Liver (tissue), 3 donors: Measurements from ENCODE around the gene LRRFIP1.

Source experiments
- HNF4G ChIP-seq: IDR thresholded peaks from 2 replicates; pipeline ENCODE4 v1.6.1; 2016; ENCODE audit warnings: antibody characterized with exemption
- RAD21 ChIP-seq, 2 donors: IDR thresholded peaks; 2 replicates each; pipeline ENCODE4 v1.6.1; 2016; ENCODE audit warnings: antibody characterized with exemption in 2 of 2, mild to moderate bottlenecking in 2 of 2
- TAF1 ChIP-seq: conservative IDR thresholded peaks from 2 replicates; pipeline ENCODE4 v1.6.1; 2016; ENCODE audit warnings: antibody characterized with exemption, mild to moderate bottlenecking
- TF ChIP-seq, protein P1 (sequence below): IDR thresholded peaks from 2 replicates; pipeline ENCODE4 v1.6.1; 2016; ENCODE audit warnings: antibody characterized with exemption
- TF ChIP-seq, protein P2 (sequence below): IDR thresholded peaks from 2 replicates; pipeline ENCODE4 v1.6.1; 2016; ENCODE audit warnings: antibody characterized with exemption, mild to moderate bottlenecking
- TF ChIP-seq, protein P3 (sequence below): fragments of 150-350 bp; IDR thresholded peaks from 2 replicates; pipeline ENCODE4 v1.5.1; 2017; ENCODE audit warnings: improper control_type of control experiment, low read depth, low read length; ENCODE audit not compliant: missing input control
- donor health status: healthy.
- donor health status: healthy.

DNA sequence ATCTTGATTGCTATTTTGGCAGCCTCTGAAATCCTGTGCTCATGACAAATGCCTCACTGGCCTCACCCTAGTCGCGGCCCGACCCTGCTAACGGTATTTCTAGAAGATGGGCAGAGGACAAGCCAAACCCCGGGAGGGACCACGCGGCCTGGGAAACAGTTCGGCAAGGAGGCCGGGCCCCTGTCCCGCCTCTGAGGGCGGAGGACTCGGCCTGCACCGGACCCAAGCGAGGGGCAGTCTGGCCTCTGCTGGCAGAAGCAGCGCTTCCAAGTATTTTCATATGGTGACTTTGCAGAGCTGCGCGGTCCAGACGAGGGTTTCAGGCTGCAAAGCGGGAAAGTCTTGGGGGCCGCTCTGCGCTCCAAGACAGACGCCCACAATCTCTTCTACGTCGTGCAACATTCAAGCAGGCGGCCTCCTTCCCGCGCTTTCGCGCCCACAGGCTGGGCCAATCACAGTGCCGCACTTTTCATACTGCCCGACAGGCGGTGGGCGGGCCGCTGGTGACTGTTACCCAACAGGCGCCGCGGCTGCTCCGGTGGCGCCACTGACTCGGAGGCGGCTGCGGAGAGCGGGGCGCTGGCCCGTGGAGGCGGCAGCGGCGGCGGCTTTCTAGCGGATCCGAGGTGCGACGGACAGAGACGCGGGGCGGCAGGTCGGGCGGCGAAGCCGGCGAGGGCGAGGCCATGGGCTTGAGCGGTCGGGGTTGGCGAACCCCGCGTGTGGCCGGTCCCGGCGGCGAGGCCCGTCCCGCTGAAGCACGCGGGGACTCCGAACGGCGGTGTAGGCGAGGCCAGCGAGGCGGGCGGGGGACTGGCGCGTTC is 171.1 kb downstream of the LRRFIP1 start, which contains the start of gene RBM44:
- TF ChIP-seq TAF1 = no peak
- TF ChIP-seq, protein P1, sequence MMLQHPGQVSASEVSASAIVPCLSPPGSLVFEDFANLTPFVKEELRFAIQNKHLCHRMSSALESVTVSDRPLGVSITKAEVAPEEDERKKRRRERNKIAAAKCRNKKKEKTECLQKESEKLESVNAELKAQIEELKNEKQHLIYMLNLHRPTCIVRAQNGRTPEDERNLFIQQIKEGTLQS = no peak
- TF ChIP-seq HNF4G = no peak
- TF ChIP-seq RAD21 (IDR thresholded peaks at IDR 0.05) = no peak
- TF ChIP-seq, protein P2, sequence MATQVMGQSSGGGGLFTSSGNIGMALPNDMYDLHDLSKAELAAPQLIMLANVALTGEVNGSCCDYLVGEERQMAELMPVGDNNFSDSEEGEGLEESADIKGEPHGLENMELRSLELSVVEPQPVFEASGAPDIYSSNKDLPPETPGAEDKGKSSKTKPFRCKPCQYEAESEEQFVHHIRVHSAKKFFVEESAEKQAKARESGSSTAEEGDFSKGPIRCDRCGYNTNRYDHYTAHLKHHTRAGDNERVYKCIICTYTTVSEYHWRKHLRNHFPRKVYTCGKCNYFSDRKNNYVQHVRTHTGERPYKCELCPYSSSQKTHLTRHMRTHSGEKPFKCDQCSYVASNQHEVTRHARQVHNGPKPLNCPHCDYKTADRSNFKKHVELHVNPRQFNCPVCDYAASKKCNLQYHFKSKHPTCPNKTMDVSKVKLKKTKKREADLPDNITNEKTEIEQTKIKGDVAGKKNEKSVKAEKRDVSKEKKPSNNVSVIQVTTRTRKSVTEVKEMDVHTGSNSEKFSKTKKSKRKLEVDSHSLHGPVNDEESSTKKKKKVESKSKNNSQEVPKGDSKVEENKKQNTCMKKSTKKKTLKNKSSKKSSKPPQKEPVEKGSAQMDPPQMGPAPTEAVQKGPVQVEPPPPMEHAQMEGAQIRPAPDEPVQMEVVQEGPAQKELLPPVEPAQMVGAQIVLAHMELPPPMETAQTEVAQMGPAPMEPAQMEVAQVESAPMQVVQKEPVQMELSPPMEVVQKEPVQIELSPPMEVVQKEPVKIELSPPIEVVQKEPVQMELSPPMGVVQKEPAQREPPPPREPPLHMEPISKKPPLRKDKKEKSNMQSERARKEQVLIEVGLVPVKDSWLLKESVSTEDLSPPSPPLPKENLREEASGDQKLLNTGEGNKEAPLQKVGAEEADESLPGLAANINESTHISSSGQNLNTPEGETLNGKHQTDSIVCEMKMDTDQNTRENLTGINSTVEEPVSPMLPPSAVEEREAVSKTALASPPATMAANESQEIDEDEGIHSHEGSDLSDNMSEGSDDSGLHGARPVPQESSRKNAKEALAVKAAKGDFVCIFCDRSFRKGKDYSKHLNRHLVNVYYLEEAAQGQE = no peak
- TF ChIP-seq, protein P3, sequence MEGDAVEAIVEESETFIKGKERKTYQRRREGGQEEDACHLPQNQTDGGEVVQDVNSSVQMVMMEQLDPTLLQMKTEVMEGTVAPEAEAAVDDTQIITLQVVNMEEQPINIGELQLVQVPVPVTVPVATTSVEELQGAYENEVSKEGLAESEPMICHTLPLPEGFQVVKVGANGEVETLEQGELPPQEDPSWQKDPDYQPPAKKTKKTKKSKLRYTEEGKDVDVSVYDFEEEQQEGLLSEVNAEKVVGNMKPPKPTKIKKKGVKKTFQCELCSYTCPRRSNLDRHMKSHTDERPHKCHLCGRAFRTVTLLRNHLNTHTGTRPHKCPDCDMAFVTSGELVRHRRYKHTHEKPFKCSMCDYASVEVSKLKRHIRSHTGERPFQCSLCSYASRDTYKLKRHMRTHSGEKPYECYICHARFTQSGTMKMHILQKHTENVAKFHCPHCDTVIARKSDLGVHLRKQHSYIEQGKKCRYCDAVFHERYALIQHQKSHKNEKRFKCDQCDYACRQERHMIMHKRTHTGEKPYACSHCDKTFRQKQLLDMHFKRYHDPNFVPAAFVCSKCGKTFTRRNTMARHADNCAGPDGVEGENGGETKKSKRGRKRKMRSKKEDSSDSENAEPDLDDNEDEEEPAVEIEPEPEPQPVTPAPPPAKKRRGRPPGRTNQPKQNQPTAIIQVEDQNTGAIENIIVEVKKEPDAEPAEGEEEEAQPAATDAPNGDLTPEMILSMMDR = no peak
